Activated T-helper 2 cell treated with anti-CD3 and anti-CD28 coated beads, Interferon-gamma antibody, Interleukin-2, Interleukin-4, amounts not matched to agents 10 μg/mL and 5 μg/mL and 100 μg/mL, durations not matched to agents 14 hours and 24 hours and 36 hours (primary cell): Measurements from ENCODE around the gene SLC22A5. TPM values are rescaled to one million over a fixed set of nuclear protein-coding genes. Genes with fewer than 3 reads are reported as not detected.
"Not testable (repeated sequence)": the region's sequence is repeated elsewhere in the genome, so short reads cannot be mapped to it uniquely, and the experiment has no call there.

Source experiments
- DNase-seq: peaks from one replicate; pipeline ENCODE4 v3.0.0; 2021; ENCODE audit warnings: low spot score
- H3K27ac Mint-ChIP-seq: one replicate; pipeline ENCODE4 v1.8.0; 2021; ENCODE audit warnings: mixed read lengths
- H3K27me3 Mint-ChIP-seq: one replicate; pipeline ENCODE4 v1.8.0; 2021; ENCODE audit warnings: low read depth, mixed read lengths
- H3K36me3 Mint-ChIP-seq: one replicate; pipeline ENCODE4 v1.8.0; 2021; ENCODE audit warnings: low read depth, mixed read lengths
- H3K4me1 Mint-ChIP-seq: one replicate; pipeline ENCODE4 v1.8.0; 2021; ENCODE audit warnings: low read depth, mixed read lengths
- H3K4me3 Mint-ChIP-seq: one replicate; pipeline ENCODE4 v1.8.0; 2021; ENCODE audit warnings: low read depth, mild to moderate bottlenecking, moderate library complexity, mixed read lengths
- H3K9me3 Mint-ChIP-seq: one replicate; pipeline ENCODE4 v1.8.0; 2021; ENCODE audit warnings: mixed read lengths
- intact Hi-C: fragments of 100-400 bp; cut with micrococcal nuclease; formaldehyde crosslinking; loops from one replicate; pipeline ENCODE4 v1.15.1; 2023
- total RNA-seq: library from RNA; stranded (reverse); gene quantifications from 2 replicates; pipeline ENCODE4 v1.2.3, GENCODE V29; 2022

Gene SLC22A5
- total RNA-seq, 1 donor from 2014 or later: 4.8 TPM

DNA sequence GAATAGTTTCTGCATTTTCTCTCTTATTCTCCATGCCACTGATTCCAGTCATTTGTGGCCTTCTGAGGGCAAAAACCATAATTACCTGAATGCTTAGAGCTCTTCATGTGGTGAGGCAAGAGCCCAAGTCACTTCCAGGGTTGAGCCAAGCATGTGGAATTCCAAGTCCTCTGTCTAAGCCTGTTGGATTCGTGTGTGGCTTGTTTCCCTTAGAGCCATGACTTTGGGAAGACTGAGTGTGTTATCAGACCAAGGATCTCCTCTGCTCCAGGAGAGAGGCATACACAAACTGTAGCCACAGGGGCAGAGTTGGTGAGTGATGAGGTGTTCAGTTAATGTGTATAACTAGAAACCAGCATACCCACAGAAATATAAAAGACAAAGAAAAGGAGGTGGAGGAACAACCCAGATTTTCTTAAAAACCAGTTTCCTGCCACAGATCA is 27.1 kb downstream of the SLC22A5 start:
- Mint-ChIP-seq H3K27me3 (peaks cover 16% of the 10 kb centered on the region), H3K9me3 (no peaks in the 10 kb centered on the region), H3K27ac (no peak overlapping the region), H3K4me1 (peaks cover 39% of the 10 kb centered on the region), H3K4me3 (no peak overlapping the region), H3K36me3 (peaks cover 18% of the 10 kb centered on the region)
- intact Hi-C loops: no loop called here
- no peak for DNase-seq

- DNase-seq: no peak
- peaks cover 34% of the 10 kb centered on the region for H3K4me1 Mint-ChIP-seq
- no peaks in the 10 kb centered on the region for H3K9me3 Mint-ChIP-seq
- H3K4me3 Mint-ChIP-seq: no peak overlapping the region
- no peak overlapping the region for H3K27ac Mint-ChIP-seq
- intact Hi-C loops: no loop called here
- peaks cover 17% of the 10 kb centered on the region for H3K27me3 Mint-ChIP-seq
- peaks cover 18% of the 10 kb centered on the region for H3K36me3 Mint-ChIP-seq
Measured at GRCh38 chr5:132397224-132397623, 27.7 kb downstream of the SLC22A5 start.

GRCh38 chr5:132397936-132398675 is 28.6 kb downstream of the SLC22A5 start:
- H3K36me3 Mint-ChIP-seq: peaks cover 18% of the 10 kb centered on the region
- H3K4me3 Mint-ChIP-seq, DNase-seq, H3K27ac Mint-ChIP-seq, intact Hi-C loops, H3K9me3 Mint-ChIP-seq: not testable (repeated sequence)
- H3K4me1 Mint-ChIP-seq: peaks cover 33% of the 10 kb centered on the region
- peaks cover 19% of the 10 kb centered on the region for H3K27me3 Mint-ChIP-seq

DNA sequence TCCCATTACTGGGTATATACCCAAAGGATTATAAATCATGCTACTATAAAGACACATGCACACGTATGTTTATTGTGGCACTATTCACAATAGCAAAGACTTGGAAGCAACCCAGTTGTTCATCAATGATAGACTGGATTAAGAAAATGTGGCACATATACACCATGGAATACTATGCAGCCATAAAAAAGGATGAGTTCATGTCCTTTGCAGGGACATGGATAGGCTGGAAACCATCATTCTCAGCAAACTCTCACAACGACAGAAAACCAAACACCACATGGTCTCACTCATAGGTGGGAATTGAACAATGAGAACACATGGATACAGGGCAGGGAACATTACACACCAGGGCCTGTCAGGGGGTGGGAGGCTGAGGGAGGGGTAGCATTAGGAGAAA is 34.5 kb downstream of the SLC22A5 start:
- not testable (repeated sequence) for DNase-seq
- Mint-ChIP-seq H3K9me3 (peaks cover 10% of the 10 kb centered on the region), H3K4me1 (peaks cover 15% of the 10 kb centered on the region)

GRCh38 chr5:132405646-132406045 is 36.1 kb downstream of the SLC22A5 start:
- Mint-ChIP-seq H3K27ac (no peak overlapping the region), H3K4me1 (peaks cover 22% of the 10 kb centered on the region), H3K4me3 (no peak overlapping the region), H3K9me3 (peaks cover 10% of the 10 kb centered on the region), H3K27me3 (peaks cover 13% of the 10 kb centered on the region), H3K36me3 (peaks cover 23% of the 10 kb centered on the region)
- DNase-seq: no peak
- intact Hi-C loops: no loop called here

More for the DNA sequence above, 34.5 kb downstream of the SLC22A5 start:
- H3K4me3 Mint-ChIP-seq, H3K27ac Mint-ChIP-seq, intact Hi-C loops: not testable (repeated sequence)
- Mint-ChIP-seq H3K27me3 (peaks cover 24% of the 10 kb centered on the region), H3K36me3 (peaks cover 20% of the 10 kb centered on the region)

DNA sequence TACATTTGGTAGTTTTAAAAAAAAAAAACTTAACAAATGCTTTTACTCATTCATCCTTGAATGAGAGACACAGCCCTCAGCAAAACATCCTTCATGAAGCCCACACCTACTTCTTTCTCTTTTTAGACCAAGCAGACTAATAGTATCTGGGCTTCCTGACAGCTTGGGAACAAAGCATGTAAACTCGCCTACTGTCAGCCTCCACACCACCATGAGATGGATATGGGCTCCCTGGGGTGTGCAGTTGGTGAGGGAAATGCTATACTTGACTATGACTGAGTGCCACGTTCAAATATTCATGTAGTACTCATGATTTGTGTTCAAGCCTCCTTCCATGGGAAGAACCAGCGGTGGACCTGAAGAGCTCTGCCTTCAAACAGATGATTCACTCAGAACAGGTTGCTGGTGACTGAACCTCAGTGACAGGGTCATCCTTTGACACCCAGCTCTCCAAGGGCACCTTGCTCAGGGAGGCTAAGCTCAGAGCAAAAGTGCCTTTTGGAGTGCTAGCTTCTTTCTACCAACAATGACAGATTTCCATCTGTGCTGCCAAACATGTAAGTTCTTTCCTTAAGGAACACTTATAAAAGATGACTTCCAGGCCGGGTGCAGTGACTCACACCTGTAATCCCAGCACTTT is 36.8 kb downstream of the SLC22A5 start:
- no peak for DNase-seq
- no peak overlapping the region for H3K4me3 Mint-ChIP-seq
- H3K9me3 Mint-ChIP-seq: peaks cover 10% of the 10 kb centered on the region
- peaks cover 23% of the 10 kb centered on the region for H3K36me3 Mint-ChIP-seq
- intact Hi-C loops: no loop called here
- peaks cover 20% of the 10 kb centered on the region for H3K4me1 Mint-ChIP-seq
- H3K27me3 Mint-ChIP-seq: peaks cover 8% of the 10 kb centered on the region
- H3K27ac Mint-ChIP-seq: no peak overlapping the region

- Mint-ChIP-seq H3K4me3 (no peak overlapping the region), H3K27me3 (peaks cover 4% of the 10 kb centered on the region), H3K36me3 (peaks cover 23% of the 10 kb centered on the region), H3K4me1 (peaks cover 31% of the 10 kb centered on the region), H3K9me3 (peaks cover 10% of the 10 kb centered on the region), H3K27ac (no peak overlapping the region)
- DNase-seq: no peak
- intact Hi-C loops: loop anchor here (2.0 kb wide), 1 partner anchor 15 kb away; no protein-coding TSS in a partner anchor
Measured at GRCh38 chr5:132407970-132408369, 38.5 kb downstream of the SLC22A5 start.

DNA sequence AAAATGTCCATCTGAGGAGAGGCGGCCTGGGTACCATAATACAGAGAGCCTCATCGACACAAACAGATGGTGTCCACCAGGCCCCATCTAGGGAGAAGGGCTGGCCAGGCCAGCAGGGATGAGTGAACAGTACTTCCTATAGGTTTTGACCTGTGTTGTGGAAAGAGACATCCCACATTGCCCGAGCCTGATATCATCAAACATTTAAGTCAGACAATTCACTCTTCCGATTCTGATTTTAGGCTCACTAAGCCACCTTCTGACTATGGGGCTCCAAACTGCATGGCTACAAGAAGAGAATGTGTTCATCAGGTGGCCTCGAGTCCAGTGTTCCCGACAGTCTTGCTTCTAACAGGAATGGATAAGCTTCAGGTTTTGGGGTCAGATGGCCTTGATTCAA is 38.9 kb downstream of the SLC22A5 start:
- Mint-ChIP-seq H3K36me3 (peaks cover 26% of the 10 kb centered on the region), H3K4me3 (no peak overlapping the region), H3K27ac (no peak overlapping the region), H3K27me3 (peaks cover 4% of the 10 kb centered on the region), H3K4me1 (peaks cover 35% of the 10 kb centered on the region), H3K9me3 (peaks cover 10% of the 10 kb centered on the region)
- DNase-seq: no peak
- intact Hi-C loops: loop anchor here (2.0 kb wide), 1 partner anchor 16 kb away; no protein-coding TSS in a partner anchor

DNA sequence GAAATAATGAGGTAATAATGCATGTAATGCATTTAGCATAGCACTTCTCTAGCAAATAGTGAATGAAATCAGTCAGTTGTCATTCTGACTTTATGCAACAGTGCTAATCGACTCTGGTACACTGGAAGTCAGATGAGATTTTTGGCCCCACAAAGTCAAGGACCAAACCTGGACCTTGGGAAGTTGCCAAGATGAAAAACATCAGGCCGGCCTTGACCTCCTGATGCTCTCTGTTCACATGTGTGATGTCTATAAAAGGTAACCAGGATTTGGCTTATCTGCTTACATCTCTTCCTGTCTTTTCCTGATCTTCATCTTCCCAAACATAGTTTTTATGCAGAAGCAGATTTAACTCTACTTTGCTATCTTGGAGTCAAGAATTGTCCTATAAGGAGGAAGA is 39.5 kb downstream of the SLC22A5 start:
- DNase-seq: no peak
- peaks cover 40% of the 10 kb centered on the region for H3K4me1 Mint-ChIP-seq
- H3K36me3 Mint-ChIP-seq: peaks cover 26% of the 10 kb centered on the region
- peak overlapping the region; percentile 47 for H3K27ac Mint-ChIP-seq
- peaks cover 4% of the 10 kb centered on the region for H3K27me3 Mint-ChIP-seq
- H3K9me3 Mint-ChIP-seq: peaks cover 10% of the 10 kb centered on the region
- H3K4me3 Mint-ChIP-seq: peak overlapping the region; percentile 85
- intact Hi-C loops: loop anchor here (2.0 kb wide), 1 partner anchor 16 kb away; no protein-coding TSS in a partner anchor

GRCh38 chr5:132410451-132411303 is 41.2 kb downstream of the SLC22A5 start:
- DNase-seq: peak; percentile 88
- H3K27ac Mint-ChIP-seq: peak overlapping the region; percentile 99
- H3K4me3 Mint-ChIP-seq: peak overlapping the region; percentile 98
- peaks cover 54% of the 10 kb centered on the region for H3K4me1 Mint-ChIP-seq
- intact Hi-C loops: loop anchor here (1.0 to 10.0 kb wide), 4 partner anchors 9 to 324 kb away; partner anchors contain the start of gene KIF3A
- peaks cover 1% of the 10 kb centered on the region for H3K27me3 Mint-ChIP-seq
- peaks cover 32% of the 10 kb centered on the region for H3K36me3 Mint-ChIP-seq
- peaks cover 11% of the 10 kb centered on the region for H3K9me3 Mint-ChIP-seq

DNA sequence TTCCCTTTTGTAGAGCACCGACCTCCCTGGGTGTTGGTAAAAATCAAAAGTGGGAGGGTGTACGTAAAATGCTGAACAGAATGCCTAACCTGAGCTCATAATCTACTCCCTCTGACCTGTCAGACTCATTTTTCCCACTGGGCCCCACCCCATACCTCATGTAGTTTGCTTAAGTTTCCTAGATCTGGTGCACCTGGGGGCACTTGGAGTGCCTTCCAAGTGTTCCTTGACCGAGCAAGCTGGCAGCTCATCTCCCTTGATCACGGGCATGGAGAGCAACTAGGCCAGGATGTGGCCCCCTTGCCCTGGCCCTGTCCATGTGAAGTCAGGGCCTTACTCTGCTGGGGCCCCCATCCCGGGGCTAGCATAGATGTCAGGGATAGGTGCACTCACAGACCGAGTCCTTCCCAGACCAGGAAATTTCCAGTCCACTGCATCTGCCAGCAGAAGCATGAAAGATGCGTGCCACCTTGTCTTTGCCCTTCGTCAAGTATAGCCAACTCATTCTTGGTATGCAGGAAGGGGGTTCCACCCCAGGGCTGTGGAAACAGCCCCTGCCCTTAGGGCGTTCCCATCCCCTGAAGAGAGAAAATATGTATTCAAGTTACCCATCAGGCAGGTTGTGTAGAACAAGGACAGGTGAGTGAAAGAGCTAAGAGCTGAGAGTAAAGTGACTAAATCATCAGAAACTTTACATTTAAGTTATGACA is 41.9 kb downstream of the SLC22A5 start:
- Mint-ChIP-seq H3K4me3 (peak overlapping the region; percentile 98), H3K27me3 (no peaks in the 10 kb centered on the region), H3K9me3 (peaks cover 11% of the 10 kb centered on the region), H3K36me3 (peaks cover 36% of the 10 kb centered on the region), H3K27ac (peak overlapping the region; percentile 99), H3K4me1 (peaks cover 59% of the 10 kb centered on the region)
- intact Hi-C loops: loop anchor here (1.0 to 10.0 kb wide), 3 partner anchors 8 to 323 kb away; partner anchors contain the start of gene KIF3A
- DNase-seq: no peak

- peaks cover 68% of the 10 kb centered on the region for H3K4me1 Mint-ChIP-seq
- H3K36me3 Mint-ChIP-seq: peaks cover 41% of the 10 kb centered on the region
- H3K27ac Mint-ChIP-seq: peak overlapping the region; percentile 63
- no peak for DNase-seq
- H3K4me3 Mint-ChIP-seq: peak overlapping the region; percentile 98
- no peaks in the 10 kb centered on the region for H3K27me3 Mint-ChIP-seq
- intact Hi-C loops: loop anchor here (10.0 kb wide), 1 partner anchor 321 kb away; the partner anchor contains the start of gene KIF3A
- H3K9me3 Mint-ChIP-seq: peaks cover 4% of the 10 kb centered on the region
Measured at GRCh38 chr5:132413567-132413966, 44.1 kb downstream of the SLC22A5 start.
